ENCODE measurements around the gene ORM1. TPM values are rescaled to one million over a fixed set of nuclear protein-coding genes. Genes with fewer than 3 reads are reported as not detected.

Gene ORM1
- total and polyA plus RNA-seq, 10 donors = 0.95 to 13.6 (median 2.7) TPM

GRCh38 chr9:114303977-114304376, 18.9 kb upstream of the ORM1 start:
- Histone ChIP-seq H3K27me3 (replicated peaks in 1 of 7) (peaks cover 0 to 9% (median 0%) of the 10 kb centered on the region in 7 donors), H3K27ac (no peak overlapping the region), H3K4me3 (no peak overlapping the region), H3K36me3 (no peaks in the 10 kb centered on the region), H3K9me3 (no peaks in the 10 kb centered on the region), H3K4me1 (peaks cover 3 to 13% (median 10%) of the 10 kb centered on the region in 6 donors)
- peak; percentile 28 for DNase-seq
- TF ChIP-seq POLR2A (IDR thresholded peaks at IDR 0.05) (no peak), POLR2AphosphoS5 (IDR thresholded peaks at IDR 0.05) (no peak), CTCF (IDR thresholded peaks at IDR 0.05 in 8 of 11, conservative IDR thresholded peaks at IDR 0.05 in 3 of 11) (no peak)
- intact Hi-C loops (cut with DNase I; ENCODE audit: low total_unique reads) = no loop called here
- WGBS, 5 donors = 83 to 92% (median 84%) methylated on average over 4 of the region's 4 CpGs

- DNase-seq = peak; percentile 58
Measured at GRCh38 chr9:114304416-114305188, 18.3 kb upstream of the ORM1 start.

GRCh38 chr9:114307899-114308267, 15.0 kb upstream of the ORM1 start:
- Histone ChIP-seq H3K36me3 (no peaks in the 10 kb centered on the region), H3K27me3 (replicated peaks in 1 of 7) (peaks cover 0 to 5% (median 0%) of the 10 kb centered on the region in 7 donors), H3K9me3 (no peaks in the 10 kb centered on the region), H3K4me1 (peaks cover 3 to 13% (median 10%) of the 10 kb centered on the region in 6 donors), H3K4me3 (no peak overlapping the region), H3K27ac (no peak overlapping the region)
- intact Hi-C loops (cut with DNase I; ENCODE audit: low total_unique reads) = no loop called here
- 85 to 94% (median 91%) methylated on average over 6 of the region's 6 CpGs for WGBS, 5 donors
- DNase-seq = no peak
- TF ChIP-seq CTCF (IDR thresholded peaks at IDR 0.05 in 8 of 11, conservative IDR thresholded peaks at IDR 0.05 in 3 of 11) (no peak), POLR2AphosphoS5 (IDR thresholded peaks at IDR 0.05) (no peak), POLR2A (IDR thresholded peaks at IDR 0.05) (no peak)

More at GRCh38 chr9:114304416-114305188, 18.3 kb upstream of the ORM1 start:
- Histone ChIP-seq H3K36me3 (no peaks in the 10 kb centered on the region), H3K27me3 (replicated peaks in 1 of 7) (peaks cover 0 to 9% (median 0%) of the 10 kb centered on the region in 7 donors), H3K4me3 (no peak overlapping the region), H3K4me1 (peaks cover 3 to 13% (median 10%) of the 10 kb centered on the region in 6 donors), H3K9me3 (no peaks in the 10 kb centered on the region), H3K27ac (no peak overlapping the region)
- intact Hi-C loops (cut with DNase I; ENCODE audit: low total_unique reads) = no loop called here
- no peak for TF ChIP-seq CTCF (IDR thresholded peaks at IDR 0.05 in 8 of 11, conservative IDR thresholded peaks at IDR 0.05 in 3 of 11)
- no peak for TF ChIP-seq POLR2AphosphoS5 (IDR thresholded peaks at IDR 0.05)
- no peak for TF ChIP-seq POLR2A (IDR thresholded peaks at IDR 0.05)
- whole genome bisulfite sequencing, 5 donors = 79 to 88% (median 84%) methylated on average over 8 to 10 of the region's 10 CpGs

- Histone ChIP-seq H3K4me1 (peaks cover 3 to 13% (median 10%) of the 10 kb centered on the region in 6 donors), H3K4me3 (no peak overlapping the region), H3K36me3 (no peaks in the 10 kb centered on the region), H3K27me3 (replicated peaks in 1 of 7) (peaks cover 0 to 5% (median 0%) of the 10 kb centered on the region in 7 donors), H3K27ac (no peak overlapping the region), H3K9me3 (no peaks in the 10 kb centered on the region)
- TF ChIP-seq POLR2AphosphoS5 (IDR thresholded peaks at IDR 0.05) (no peak), CTCF (IDR thresholded peaks at IDR 0.05 in 8 of 11, conservative IDR thresholded peaks at IDR 0.05 in 3 of 11) (no peak), POLR2A (IDR thresholded peaks at IDR 0.05) (no peak)
- DNase-seq = peak; percentile 58
- WGBS, 5 donors = 85 to 95% (median 90%) methylated on average over 8 to 13 of the region's 13 CpGs
- intact Hi-C loops (cut with DNase I; ENCODE audit: low total_unique reads) = no loop called here
Measured at GRCh38 chr9:114308361-114308950, 14.4 kb upstream of the ORM1 start.
